Measurements from ENCODE around the gene INPP4A.

Gene INPP4A

GRCh38 chr2:98476192-98476868, 31.7 kb downstream of the INPP4A start:
- no peak for ATAC-seq

GRCh38 chr2:98477036-98477435, 32.4 kb downstream of the INPP4A start:
- no peak for ATAC-seq

GRCh38 chr2:98477506-98477905, 32.8 kb downstream of the INPP4A start:
- no peak for ATAC-seq

- ATAC-seq, result no peak
These were observed 33.5 kb downstream of the INPP4A start for GRCh38 chr2:98478088-98478551.

GRCh38 chr2:98478907-98479306, 34.2 kb downstream of the INPP4A start:
- no peak for ATAC-seq

- ATAC-seq, result no peak
These were observed 34.7 kb downstream of the INPP4A start for GRCh38 chr2:98479371-98479770.

- peak; percentile 70 to 74 for ATAC-seq
These were observed 35.4 kb downstream of the INPP4A start for GRCh38 chr2:98479959-98480524.

GRCh38 chr2:98480598-98480997, 35.9 kb downstream of the INPP4A start:
- no peak for ATAC-seq

GRCh38 chr2:98482362-98482761, 37.7 kb downstream of the INPP4A start:
- ATAC-seq, result no peak

GRCh38 chr2:98483257-98483861, 38.7 kb downstream of the INPP4A start:
- peak; percentile 25 to 34 for ATAC-seq

GRCh38 chr2:98484121-98484557, 39.5 kb downstream of the INPP4A start:
- ATAC-seq, result no peak

- ATAC-seq, result no peak
These were observed 40.2 kb downstream of the INPP4A start for GRCh38 chr2:98484652-98485452.

GRCh38 chr2:98485453-98485755, 40.7 kb downstream of the INPP4A start:
- ATAC-seq, result no peak

- ATAC-seq, result no peak
These were observed 41.8 kb downstream of the INPP4A start for GRCh38 chr2:98486374-98486981.

GRCh38 chr2:98487101-98487805, 42.6 kb downstream of the INPP4A start:
- no peak for ATAC-seq

GRCh38 chr2:98487806-98488189, 43.1 kb downstream of the INPP4A start:
- ATAC-seq, result peak; percentile 61 to 66

- ATAC-seq, result no peak
These were observed 43.6 kb downstream of the INPP4A start for GRCh38 chr2:98488252-98488651.

GRCh38 chr2:98489486-98489885, 44.8 kb downstream of the INPP4A start:
- ATAC-seq, result no peak

GRCh38 chr2:98489971-98490962, 45.6 kb downstream of the INPP4A start:
- no peak for ATAC-seq

GRCh38 chr2:98492441-98492840, 47.8 kb downstream of the INPP4A start:
- ATAC-seq, result no peak

GRCh38 chr2:98494699-98495098, 50.0 kb downstream of the INPP4A start:
- no peak for ATAC-seq

All from activated CD4-positive, CD25-positive, alpha-beta regulatory T cell treated with anti-CD3 and anti-CD28 coated beads, Interleukin-2, amount 50 U/mL, for 24 hours (primary cell).